Measurements from ENCODE around the gene BBOX1. TPM values are rescaled to one million over a fixed set of nuclear protein-coding genes. Genes with fewer than 3 reads are reported as not detected.
"Not testable (repeated sequence)": the region's sequence is repeated elsewhere in the genome, so short reads cannot be mapped to it uniquely, and the experiment has no call there.

BBOX1 gene
- total RNA-seq, 1 donor from 2014 or later, result not detected

DNA sequence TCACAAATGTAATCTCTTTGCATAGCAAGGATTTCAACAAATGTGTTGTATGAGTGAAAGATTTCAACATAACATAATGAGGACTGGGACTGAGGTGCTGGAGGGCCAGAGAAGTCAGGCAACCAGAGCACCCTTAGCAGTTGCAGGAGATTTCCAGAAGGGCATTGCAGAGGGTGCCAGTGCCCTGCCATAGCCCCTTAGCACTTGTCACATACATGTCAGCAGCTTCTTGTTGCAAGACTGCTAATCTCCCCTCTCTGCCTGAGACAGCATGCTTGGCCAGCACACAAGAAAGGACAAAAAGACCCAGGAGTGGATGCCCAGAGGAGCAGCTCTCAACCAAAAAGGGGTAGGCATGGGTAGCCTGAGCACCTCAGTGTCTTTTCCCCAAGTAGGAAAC is 43.2 kb downstream of the BBOX1 start:
- intact Hi-C loops (cut with micrococcal nuclease), result no loop called here

DNA sequence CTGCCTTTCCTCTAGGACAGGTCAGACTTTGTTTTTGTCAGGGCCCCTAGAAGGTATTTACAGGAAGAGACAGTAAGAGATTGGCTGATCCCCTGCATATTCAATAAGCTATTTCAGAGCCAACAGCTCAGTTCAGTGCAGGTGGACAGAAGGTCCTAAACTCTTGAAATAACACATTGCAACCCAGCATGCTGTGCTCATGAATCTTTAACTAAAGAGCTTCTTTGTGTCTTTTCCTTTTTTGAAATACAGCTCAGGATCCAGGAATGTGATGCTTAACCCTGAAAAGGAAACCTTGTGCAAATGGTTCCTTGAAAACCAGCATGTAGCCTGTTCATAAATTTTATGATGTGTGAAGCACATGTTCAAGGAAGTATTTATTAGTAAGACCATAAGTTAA is 43.9 kb downstream of the BBOX1 start:
- intact Hi-C loops (cut with micrococcal nuclease), result no loop called here

DNA sequence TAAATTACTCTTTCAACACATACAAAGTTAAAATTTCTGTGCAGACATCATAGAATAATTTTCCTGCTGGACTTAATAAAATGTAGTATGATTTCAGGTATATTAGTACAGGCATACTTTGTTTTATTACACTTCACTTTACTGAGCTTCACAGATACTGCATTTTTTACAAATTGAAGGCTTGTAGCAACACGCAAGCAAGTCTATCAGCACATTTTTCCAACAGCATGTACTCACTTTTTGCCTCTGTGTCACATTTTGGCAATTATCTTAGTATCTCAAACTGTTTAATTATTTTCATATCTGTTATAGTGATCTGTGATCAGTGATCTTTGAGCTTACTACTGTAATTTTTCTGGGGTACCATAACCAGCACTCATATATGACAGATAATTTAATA is 44.5 kb downstream of the BBOX1 start:
- intact Hi-C loops (cut with micrococcal nuclease), result no loop called here

DNA sequence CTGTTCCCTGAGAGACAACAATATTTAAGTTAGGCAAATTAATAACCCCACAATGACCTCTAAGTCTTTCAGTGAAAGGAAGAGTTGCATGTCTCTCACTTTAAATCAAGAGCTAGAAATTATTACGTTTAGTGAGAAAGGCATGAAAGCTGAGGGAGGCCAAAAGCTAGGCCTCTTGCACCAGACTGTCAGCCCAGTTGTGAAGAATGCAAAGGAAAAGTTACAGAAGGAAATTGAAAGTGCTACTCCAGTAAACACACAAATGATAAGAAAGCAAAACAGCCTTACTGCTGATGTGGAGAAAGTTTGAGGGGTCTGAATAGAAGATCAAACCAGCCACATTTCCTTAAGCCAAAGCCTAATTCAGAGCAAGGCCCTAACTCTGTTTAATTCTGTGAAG is 45.0 kb downstream of the BBOX1 start:
- intact Hi-C loops (cut with micrococcal nuclease), result no loop called here

DNA sequence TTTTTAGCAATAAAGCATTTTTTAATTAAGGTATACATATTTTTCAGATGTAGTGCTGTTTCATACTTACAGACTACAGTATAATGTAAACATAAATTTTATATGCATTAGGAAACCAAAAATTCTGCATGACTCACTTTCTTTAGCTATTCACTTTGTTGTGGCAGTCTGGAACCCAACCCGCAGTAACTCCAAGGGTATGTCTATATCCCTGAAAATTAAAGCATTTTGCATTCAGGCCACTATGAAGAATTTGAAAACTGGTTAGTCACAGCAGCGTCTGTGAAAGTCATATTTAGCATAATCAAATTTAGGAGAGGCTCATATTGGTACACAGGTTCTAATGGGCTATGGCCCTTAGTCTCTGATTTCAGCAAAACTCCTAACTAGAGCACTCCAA is 46.8 kb downstream of the BBOX1 start:
- intact Hi-C loops (cut with micrococcal nuclease), result no loop called here

DNA sequence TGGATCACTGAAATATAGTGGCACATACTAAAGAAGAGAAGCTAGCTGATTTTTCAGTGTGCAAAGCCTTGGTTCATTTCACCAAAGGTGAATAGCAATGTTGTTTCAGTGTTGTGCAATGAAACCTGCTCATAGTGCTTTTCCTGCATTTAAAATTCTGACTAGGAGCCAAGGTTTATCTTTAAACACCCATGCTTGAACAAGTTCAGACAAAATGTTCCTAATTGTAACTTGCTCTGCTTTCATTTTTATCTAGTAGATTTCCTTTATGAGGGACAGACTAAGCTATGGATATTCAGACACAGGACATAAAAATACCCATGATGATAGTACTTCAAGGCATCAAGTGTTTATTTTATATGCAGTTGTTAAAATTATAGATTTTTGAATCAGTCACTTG is 47.7 kb downstream of the BBOX1 start:
- intact Hi-C loops (cut with micrococcal nuclease), result no loop called here

DNA sequence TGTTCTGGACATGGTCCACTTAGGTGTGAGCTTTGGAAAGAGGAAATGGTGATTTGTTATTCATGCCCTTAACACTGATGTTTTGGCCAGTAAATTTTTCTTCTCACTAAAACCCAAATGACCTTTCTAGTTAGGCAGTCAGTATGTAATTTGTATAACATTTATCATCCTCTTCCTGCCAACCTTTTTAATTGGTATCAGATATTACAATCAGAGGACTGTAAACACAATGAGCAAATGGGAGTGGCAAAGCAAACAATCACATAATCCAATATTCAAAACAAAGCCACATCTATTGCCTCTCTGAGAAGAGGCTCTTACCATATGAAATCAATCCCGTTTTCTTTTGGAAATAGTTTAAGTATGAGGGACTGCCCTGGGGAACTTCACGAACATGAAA is 49.1 kb downstream of the BBOX1 start:
- intact Hi-C loops (cut with micrococcal nuclease), result no loop called here

DNA sequence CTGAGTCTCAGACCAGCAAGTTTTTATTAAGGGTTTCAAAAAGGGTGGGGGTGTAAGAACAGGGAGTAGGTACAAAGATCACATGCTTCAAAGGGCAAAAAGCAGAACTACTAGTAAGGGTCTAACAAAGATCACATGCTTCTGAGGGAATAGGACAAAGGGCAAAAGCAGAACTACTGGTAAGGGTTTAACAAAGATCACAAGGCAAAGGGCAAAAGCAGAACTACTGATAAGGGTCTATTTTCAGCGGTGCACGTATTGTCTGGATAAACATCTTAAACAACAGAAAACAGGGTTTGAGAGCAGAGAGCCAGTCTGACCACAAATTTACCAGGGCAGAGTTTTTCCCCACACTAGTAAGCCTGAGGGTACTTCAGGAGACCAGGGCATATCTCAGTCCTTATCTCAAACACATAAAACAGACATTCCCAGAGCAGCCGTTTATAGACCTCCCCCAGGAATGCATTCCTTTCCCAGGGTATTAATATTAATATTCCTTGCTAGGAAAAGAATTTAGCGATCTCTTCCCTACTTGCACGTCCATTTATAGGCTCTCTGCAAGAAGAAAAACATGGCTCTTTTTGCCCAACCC is 49.8 kb downstream of the BBOX1 start:
- intact Hi-C loops (cut with micrococcal nuclease), result not testable (repeated sequence)

DNA sequence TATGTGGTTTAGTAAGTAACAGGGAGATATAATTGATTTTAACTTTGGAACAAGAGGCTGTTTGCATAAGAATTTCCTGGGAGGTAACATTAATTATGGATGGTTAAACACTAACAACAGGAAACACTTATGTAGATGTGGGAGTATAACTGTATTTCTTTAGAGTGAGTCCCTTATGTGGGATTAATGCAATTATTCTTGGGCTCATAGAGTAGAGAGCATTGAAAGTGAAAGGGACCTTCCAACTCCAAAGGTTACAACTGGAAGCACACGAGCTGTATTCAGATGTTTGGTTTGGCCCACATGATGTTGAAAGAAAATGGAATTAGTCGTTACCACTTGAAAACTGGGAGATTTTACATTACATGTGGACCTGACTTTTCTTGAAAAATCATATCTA is 53.5 kb downstream of the BBOX1 start:
- intact Hi-C loops (cut with micrococcal nuclease), result no loop called here

DNA sequence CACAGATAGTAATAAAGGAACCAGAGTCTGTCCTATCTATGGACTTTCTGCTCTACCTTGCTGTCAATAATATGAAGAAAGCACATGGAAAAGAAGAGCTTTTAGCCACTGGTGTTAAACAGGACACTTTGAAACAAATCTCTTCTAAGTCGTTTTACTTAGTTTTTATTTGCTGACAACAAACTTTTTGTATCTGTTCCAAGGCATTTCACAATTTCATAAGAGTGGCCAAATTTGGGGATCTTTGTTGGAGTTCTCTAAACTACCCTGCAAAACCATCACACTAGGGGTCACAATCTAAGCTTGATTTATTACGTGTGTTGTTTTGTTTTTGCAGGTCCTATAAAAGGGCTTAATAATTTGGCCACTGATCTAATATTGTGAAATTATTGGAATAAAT is 54.4 kb downstream of the BBOX1 start:
- intact Hi-C loops (cut with micrococcal nuclease), result no loop called here

DNA sequence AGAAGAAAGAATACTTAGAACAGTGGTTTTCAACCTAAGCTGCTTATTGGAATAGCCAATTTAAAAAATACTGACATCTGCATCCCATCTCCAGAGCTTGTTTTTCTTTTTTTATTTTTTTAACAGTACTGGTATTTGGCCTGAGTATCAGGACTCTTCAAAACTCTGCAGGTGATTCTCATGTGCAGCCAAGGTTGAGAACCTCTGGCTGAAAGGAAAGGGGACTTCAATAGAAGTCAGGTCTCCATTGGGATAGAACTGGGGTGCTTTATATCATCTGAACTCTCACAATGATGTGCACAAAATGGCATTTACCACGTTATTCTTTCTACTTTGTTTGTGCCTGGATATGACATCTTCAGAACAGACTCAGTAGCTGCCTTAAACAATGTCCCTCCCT is 55.3 kb downstream of the BBOX1 start:
- intact Hi-C loops (cut with micrococcal nuclease), result no loop called here

DNA sequence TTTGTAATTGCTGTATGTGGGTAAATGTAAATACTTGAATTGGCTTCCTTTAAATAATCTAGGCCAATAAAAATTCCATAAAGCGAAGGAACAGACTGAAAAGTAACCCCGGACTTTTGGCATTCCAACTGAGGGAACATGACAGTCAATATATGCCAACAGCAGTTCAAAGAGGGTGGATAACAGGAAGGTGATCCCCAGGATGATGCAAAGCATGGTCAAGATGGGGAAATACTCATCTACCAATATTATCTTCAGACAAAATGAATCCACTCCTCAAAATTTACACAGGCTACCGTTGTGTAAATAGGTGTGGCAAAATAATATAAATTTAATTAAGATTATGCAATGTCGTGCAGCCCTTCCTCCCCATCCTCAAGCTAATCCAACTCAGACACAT is 56.9 kb downstream of the BBOX1 start:
- intact Hi-C loops (cut with micrococcal nuclease), result no loop called here

DNA sequence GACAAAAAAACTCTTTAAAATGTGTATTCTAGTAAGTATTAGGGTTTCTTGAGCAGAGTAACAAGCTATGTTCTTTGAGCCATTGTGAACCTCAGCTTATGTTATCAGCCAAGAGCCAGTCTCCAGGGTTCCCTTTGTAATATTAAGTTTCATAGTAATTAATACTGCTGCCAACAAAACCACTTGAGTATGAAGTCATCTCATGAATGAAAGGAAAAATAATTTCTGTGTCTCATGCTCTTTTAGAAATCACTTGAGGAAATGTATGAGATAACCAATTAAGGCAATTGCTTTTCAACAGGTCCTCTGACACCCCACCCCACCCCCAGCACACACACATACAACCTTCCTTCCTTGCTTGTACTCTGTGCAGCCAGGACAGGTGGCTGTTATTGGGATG is 59.9 kb downstream of the BBOX1 start:
- intact Hi-C loops (cut with micrococcal nuclease), result no loop called here

DNA sequence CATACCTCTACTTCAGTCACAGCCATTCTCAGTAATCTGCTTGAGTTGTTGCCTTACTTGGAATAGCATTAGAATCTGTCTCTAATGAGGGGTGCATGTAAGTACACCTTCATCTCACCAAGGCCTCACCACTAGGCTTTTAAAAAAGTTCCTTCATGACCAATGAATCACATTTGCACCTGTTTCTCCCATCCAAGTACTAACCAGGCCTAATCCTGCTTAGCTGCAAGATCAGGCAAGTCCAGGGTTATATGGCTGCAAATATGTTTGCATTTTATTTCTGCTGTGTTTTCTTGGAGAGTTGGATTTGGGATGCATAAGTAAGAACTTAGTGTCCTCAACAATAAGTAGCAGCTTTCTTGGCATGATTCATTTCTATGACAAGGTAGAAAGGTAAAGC is 66.9 kb downstream of the BBOX1 start:
- intact Hi-C loops (cut with micrococcal nuclease), result no loop called here

DNA sequence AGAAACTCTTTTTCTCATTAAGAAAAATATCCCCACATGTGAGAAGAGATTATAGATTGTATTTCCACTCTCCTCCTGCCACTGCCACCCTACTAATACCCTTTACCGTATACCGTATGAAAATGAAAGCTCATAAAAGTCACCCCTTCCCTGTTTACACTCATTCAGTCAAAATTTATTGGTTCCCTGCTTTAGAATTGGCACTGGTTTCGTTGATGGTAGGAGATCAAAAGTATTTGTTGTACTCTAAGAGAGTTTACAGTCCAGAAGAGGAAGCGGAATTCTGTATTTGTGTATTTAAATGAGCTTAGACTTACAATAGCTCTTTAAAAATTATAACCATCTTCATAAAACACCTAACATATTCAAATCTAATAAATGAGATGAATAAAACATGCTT is 68.2 kb downstream of the BBOX1 start:
- intact Hi-C loops (cut with micrococcal nuclease), result no loop called here

DNA sequence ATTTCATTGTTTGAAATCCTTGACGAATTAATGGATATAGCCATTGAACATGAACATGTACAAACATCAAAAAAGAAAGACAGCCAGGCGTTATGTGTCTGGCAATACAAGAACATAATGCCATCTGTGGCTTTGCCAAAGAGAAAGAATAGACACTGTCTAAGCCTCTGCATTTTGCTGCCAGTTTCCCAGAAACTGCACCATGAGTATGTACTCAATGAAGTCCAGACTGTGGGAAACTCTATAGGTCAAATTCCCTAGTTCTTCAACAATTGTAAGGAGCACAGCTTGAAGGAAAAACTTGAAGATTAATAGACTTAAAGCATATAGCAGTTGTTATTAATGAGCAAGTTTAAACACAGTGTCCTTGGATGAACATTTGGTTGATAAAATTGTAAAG is 71.3 kb downstream of the BBOX1 start:
- intact Hi-C loops (cut with micrococcal nuclease), result no loop called here

DNA sequence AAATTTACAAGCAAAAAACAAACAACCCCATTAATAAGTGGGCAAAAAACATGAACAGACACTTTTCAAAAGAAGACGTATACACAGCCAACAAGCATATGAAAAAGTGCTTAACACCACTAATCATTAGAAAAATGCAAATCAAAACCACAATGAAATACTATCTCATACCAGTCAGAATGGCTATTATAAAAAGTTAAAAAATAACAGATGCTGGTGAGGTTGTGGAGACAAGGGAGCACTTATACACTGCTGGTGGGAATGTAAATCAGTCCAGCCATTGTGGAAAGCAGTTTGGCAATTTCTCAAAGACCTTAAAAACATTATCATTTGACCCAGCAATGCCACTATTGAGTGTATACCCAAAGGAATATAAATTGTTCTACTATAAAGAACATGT is 72.3 kb downstream of the BBOX1 start:
- intact Hi-C loops (cut with micrococcal nuclease), result no loop called here

DNA sequence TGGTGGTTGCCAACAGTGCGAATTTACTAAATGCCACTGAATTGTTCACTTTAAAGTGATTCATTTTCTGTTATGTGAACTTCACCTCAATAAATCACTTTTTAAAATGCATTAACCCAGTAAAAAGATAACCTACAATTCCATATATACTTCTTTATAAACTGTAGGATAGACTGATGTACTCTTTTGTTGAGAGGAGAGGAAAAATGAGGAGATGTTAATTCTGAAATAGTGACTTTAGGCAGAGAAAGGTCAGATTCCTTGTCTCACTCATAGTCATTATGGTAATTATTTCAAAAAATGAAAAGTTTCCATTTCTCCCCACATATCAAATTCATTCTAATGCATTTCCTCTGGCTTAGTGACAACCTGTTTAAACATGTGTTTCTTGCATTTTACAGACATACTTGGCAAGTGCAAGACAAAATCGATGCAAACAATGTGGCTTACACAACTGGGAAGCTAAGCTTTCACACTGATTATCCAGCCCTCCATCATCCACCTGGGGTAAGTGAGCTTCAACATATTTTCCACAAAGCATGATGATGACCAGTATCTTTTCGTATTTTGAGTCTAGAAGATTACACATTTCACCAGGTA is 74.5 kb downstream of the BBOX1 start:
- intact Hi-C loops (cut with micrococcal nuclease), result no loop called here

DNA sequence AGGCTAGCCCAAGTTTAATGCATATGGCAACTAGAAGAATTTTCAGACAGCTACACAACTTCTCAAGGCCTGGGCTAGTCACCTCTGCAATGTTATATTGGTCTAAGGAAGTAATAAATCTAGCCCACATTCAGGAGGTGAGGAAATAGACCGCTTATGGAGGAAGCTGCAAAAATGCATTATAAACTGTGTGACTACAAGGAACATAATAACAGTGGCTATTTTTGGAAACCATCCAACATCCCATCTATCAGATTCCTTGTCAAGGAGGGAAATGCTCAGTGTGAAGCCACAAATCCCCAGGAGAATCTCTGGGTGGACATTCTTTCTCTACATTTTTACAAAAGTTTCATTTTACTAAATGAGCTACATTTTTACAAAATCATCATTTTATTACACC is 76.1 kb downstream of the BBOX1 start:
- intact Hi-C loops (cut with micrococcal nuclease), result no loop called here

DNA sequence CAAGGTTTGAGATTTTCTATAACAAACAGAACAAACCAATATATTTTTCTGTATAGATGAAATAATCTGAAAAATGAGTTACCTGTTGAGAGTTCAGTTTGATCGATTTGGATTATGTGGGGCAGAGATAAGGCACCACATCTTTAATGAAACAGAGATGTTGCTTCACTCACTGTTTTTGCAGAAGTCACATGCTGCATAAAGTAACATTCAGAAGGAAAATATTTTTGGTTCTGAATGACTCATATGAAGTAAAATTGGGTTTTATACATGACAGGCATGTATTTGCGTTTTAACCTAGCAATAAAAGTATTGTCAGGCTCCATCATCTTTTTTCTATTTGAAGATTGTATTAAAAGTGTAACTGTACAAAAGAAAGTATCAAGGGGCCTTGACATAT is 77.8 kb downstream of the BBOX1 start:
- intact Hi-C loops (cut with micrococcal nuclease), result no loop called here

DNA sequence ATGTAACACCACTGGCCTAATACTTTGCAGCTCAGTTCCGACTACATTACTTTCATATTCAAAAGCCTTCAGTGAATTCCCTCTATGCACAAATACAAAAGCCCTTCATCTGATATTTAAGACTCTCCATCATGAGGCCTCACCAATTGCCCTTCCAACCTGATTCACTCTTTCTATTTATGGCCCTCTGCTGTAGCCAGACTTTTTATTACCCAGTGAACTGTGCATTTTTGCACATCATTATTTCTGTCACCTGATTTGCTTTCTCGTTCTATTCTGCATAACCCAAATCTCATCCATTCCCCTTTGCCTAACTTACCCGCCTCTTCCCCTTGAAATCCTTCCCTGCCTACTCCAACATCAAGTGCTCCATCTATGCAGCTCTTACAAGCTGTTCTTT is 78.3 kb downstream of the BBOX1 start:
- intact Hi-C loops (cut with micrococcal nuclease), result no loop called here

DNA sequence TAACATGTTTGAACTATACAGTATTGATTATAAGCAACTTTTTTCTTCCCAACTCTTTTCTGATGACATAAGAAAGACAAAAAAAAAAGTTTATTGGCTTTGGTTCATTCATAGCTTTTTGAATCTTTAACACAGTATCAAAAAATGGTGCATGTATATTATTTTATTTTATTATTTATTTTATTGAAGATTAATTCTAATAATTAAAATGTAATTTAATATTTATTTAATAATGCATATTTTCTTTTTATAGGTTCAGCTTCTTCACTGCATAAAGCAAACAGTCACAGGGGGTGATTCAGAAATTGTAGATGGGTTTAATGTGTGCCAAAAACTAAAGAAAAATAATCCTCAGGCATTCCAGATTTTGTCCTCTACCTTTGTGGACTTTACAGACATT is 78.8 kb downstream of the BBOX1 start:
- intact Hi-C loops (cut with micrococcal nuclease), result no loop called here

DNA sequence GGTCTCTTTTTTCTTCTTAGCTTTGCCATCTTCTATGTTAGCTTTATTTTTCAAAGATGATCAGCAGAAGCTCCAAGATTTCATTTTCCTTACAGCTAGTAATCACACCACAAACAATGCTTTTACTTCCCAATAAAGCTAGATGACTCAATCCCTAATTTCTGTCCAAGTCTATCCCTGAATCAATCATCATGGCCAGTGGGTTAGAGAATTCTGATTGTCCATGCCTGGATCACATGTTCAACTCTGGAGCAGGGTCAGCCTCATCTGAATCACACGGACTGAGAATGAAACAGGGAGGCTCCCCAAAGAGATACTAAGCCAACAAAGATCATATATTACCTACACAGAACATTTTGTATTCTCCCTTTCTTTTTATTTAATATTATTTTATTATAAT is 79.6 kb downstream of the BBOX1 start:
- intact Hi-C loops (cut with micrococcal nuclease), result no loop called here

DNA sequence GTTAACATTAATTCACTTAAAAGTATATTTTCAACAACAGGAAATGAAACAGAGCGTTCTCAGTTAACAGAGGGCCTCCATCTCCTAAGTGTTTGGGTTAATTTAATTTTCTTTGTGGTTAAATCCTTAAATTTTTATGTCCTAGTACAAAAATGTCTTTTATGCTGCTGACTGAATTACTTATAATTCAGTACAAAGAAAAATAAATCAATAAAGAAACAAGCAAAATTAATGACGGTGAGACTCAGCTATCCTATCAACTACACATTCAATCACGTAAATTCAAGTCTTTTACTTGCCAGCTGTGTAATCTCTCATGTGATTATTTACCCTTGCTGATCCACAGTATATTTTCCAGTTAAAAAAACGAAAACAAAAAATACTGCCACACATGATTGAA is 81.4 kb downstream of the BBOX1 start:
- intact Hi-C loops (cut with micrococcal nuclease), result no loop called here

All from T-helper 1 cell treated with Interleukin-12 subunit alpha and Interleukin-12 subunit beta and Interleukin-4 antibody, amounts not matched to agents 30 ng/mL and 1 ng/mL, for 36 hours (primary cell).